ENCODE data around the gene ITGA3. TPM values are rescaled to one million over a fixed set of nuclear protein-coding genes. Genes with fewer than 3 reads are reported as not detected.
"Not testable (repeated sequence)": the region's sequence is repeated elsewhere in the genome, so short reads cannot be mapped to it uniquely, and the experiment has no call there.

The ITGA3 gene
- total RNA-seq, 2 donors from 2014 or later, result 13.7 to 13.9 TPM

DNA sequence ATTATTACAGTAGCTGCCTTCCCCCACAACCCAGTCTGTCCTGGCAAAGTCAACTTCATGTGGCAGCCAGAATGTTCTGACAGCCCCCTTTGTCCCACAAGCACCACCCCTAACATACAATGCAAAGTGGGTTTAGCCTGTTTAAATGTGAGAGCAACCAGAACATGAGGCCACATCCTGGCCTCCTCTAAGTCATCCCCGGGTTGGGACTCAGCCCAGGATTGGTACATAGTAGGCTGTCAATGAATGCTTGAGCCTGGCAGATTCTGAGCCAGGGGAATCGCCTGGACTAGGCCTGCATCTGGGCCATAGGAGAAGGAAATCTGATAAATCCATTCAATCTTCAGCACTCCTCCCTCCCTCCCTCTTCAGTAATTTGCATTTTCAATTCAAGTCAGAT is 4.3 kb upstream of the ITGA3 start:
- Mint-ChIP-seq H3K9me3 (no peaks in the 10 kb centered on the region), H3K4me3 (peak overlapping the region; percentile 79), H3K27me3 (peaks cover 3 to 5% of the 10 kb centered on the region in 2 donors), H3K27ac (peak overlapping the region; percentile 82 to 86), H3K36me3 (no peaks in the 10 kb centered on the region), H3K4me1 (ENCODE audit: low read depth in 2 of 2) (peaks cover 48 to 50% of the 10 kb centered on the region in 2 donors)
- DNase-seq (ENCODE audit: low spot score) (no peak), ATAC-seq (peak in 1 of 2 donors; percentile 43)

DNA sequence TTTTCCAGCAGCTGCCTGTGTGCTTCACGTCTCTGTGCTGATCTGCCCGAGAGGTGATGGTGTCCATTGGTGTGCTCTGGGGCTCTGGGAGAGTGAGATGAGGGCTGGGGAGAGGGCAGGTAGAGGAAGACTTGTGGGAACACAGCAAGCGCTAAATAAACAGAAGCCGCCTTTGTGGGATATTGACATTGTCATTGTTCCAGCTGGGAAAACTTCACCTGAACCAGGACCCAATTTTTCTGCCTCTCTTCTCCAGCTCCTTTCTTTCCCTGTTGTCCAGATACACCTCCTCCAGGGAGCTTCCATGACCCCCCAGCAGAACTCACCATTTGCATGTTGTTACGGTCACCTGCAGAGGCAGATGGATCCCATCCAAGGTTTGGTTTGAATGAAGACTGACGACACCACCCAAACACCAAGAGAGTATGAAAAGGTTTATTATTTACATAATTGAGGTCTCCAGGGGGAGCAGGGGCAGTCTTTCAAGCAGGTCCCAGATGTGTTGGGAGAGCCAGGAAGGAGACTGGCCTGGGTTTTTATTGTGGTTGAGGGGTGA is 3.6 kb upstream of the ITGA3 start:
- DNase-seq (ENCODE audit: low spot score) (no peak), ATAC-seq (no peak)
- Mint-ChIP-seq H3K36me3 (no peaks in the 10 kb centered on the region), H3K4me3 (no peak overlapping the region), H3K27ac (peak overlapping the region; percentile 82 to 86), H3K9me3 (no peaks in the 10 kb centered on the region), H3K27me3 (peaks cover 3 to 5% of the 10 kb centered on the region in 2 donors), H3K4me1 (ENCODE audit: low read depth in 2 of 2) (peaks cover 46 to 48% of the 10 kb centered on the region in 2 donors)

DNA sequence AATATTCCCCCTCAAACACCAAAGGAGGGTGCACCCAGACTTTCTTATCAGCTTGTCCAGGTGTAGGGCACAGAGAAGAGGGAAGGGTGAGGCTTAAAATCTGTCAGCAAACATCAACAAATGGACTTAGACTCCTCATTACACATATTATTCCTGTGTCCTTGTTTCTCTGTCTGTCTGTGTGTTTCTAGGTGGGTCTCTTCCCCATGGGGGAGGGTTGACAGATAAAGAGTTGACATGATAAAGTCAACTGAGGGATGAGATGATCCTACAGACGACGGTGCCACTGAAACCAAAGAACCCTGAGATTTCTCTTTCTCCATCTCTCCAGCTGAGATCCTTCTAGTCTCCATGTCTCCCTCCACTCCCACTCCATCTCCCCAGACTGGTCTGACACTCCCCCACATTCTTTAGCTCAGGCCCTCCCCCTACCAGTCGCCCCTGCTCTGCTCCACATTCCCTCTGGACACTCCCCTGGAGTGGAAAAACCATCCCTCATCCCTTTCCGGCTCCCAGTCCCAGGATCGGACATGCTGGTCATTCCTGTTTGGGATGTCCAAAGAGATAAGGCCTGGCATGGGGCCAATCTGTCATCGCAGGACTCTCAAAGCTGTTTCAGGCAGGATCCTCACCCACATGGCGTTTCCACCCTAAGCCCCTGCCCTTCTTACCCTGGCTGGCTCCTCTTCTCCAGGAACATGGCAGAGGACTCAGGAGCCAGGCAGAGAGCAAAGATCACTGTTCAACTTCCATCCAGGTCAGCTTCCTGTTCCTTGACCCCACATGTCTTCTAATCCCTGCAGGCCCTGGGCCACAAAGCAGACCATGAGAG is 2.9 kb upstream of the ITGA3 start:
- Mint-ChIP-seq H3K27ac (peak overlapping the region in 1 of 2 donors; percentile 59), H3K9me3 (no peaks in the 10 kb centered on the region), H3K4me1 (ENCODE audit: low read depth in 2 of 2) (peaks cover 44 to 46% of the 10 kb centered on the region in 2 donors), H3K4me3 (no peak overlapping the region), H3K36me3 (no peaks in the 10 kb centered on the region), H3K27me3 (peaks cover 7 to 12% of the 10 kb centered on the region in 2 donors)
- no peak for ATAC-seq
- DNase-seq (ENCODE audit: low spot score), result no peak

DNA sequence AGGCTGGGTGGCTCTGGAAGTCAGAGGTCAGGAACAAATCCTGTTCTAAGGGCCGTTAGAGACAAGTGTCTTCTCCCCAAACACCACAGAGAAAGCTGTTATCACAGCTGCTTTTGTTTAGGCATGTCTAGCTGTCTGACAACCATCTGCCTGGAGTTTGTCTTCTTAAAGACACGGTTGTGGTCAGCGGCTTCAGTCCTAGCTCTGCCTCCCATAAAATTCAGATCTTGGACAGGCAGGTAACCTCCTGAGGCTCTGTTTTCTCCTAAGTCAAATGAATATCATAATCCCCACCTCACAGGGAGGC is 2.3 kb upstream of the ITGA3 start:
- Mint-ChIP-seq H3K27ac (no peak overlapping the region), H3K27me3 (peaks cover 7 to 14% of the 10 kb centered on the region in 2 donors), H3K36me3 (no peaks in the 10 kb centered on the region), H3K4me3 (no peak overlapping the region), H3K9me3 (no peaks in the 10 kb centered on the region), H3K4me1 (ENCODE audit: low read depth in 2 of 2) (peaks cover 43 to 45% of the 10 kb centered on the region in 2 donors)
- no peak for ATAC-seq
- no peak for DNase-seq (ENCODE audit: low spot score)

DNA sequence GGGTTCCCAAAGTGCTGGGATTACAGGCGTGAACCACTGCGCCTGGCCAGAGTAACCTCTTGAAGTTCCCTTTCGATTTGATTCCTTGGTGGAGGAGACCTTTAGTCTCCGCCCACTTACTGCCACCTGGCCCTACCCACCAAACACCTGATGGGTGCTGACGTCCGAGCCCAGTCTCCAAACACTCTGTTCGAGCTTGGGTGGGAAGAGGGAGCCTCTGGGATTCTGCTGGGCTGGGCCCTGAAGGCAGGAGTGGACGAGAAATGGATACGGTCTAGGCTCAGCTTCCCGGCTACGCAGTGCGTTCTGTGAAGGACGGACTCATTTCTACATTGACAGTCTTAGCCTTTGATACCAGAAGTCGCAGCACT is 870 bp upstream of the ITGA3 start:
- peak overlapping the region; percentile 30 to 57 for H3K27ac Mint-ChIP-seq
- no peaks in the 10 kb centered on the region for H3K9me3 Mint-ChIP-seq
- H3K4me3 Mint-ChIP-seq, result peak overlapping the region; percentile 88
- H3K27me3 Mint-ChIP-seq, result peaks cover 11 to 14% of the 10 kb centered on the region in 2 donors
- H3K36me3 Mint-ChIP-seq, result no peaks in the 10 kb centered on the region
- DNase-seq (ENCODE audit: low spot score) (no peak), ATAC-seq (no peak)
- H3K4me1 Mint-ChIP-seq (ENCODE audit: low read depth in 2 of 2), result peaks cover 32 to 39% of the 10 kb centered on the region in 2 donors

DNA sequence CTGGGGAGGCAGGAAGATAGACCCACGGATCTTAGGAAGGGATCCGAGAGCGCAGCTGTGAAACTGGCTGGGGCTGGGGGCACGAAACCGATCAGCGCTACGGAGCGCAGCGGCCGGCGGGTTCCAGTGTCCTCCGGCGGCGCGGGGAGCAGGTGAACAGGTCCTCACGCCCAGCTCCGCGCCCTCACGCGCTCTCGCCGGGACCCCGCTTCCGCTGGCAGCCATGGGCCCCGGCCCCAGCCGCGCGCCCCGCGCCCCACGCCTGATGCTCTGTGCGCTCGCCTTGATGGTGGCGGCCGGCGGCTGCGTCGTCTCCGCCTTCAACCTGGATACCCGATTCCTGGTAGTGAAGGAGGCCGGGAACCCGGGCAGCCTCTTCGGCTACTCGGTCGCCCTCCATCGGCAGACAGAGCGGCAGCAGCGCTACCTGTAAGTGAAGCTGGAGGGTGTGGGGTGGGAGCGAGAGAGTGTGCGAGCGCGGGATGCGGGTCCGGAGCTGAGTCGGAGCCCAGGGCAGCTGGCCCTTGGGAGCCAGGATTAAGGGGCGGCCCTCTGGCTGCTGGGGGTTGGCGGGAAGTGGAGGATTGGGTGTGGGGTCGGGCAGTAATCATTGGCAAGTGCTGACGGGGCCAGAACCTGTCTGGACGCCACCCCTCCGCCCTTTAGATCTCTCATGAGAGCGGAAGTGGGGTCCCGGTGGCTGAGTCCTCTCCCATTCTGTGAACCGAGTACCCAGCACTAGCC is 479 bp downstream of the ITGA3 start:
- Mint-ChIP-seq H3K9me3 (no peaks in the 10 kb centered on the region), H3K27me3 (peaks cover 11 to 14% of the 10 kb centered on the region in 2 donors), H3K4me1 (ENCODE audit: low read depth in 2 of 2) (peaks cover 22 to 30% of the 10 kb centered on the region in 2 donors), H3K27ac (no peak overlapping the region), H3K36me3 (no peaks in the 10 kb centered on the region), H3K4me3 (peak overlapping the region; percentile 88)
- no peak for DNase-seq (ENCODE audit: low spot score)
- ATAC-seq, result peak; percentile 61 to 67

DNA sequence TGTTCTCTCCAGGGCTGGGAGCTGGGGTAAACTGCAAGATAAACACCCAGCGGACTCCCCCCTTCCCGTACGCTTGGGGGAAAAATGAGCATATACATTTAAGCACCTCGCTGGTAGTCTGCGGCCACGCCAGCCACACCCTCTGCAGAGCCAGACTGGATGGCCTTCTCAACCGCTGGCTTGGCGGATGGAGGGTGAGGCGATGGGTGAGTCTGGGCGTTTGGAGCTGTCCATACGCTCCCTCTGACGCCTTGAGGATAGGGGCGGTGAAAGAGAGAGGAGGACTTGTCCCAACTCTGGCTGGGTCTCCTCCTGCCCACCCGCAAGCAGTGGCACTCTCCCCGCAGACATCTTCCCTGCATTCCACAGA is 1.0 kb downstream of the ITGA3 start:
- DNase-seq (ENCODE audit: low spot score) (no peak), ATAC-seq (no peak)
- peak overlapping the region; percentile 88 for H3K4me3 Mint-ChIP-seq
- H3K9me3 Mint-ChIP-seq, result no peaks in the 10 kb centered on the region
- H3K36me3 Mint-ChIP-seq, result no peaks in the 10 kb centered on the region
- H3K27me3 Mint-ChIP-seq, result peaks cover 11 to 14% of the 10 kb centered on the region in 2 donors
- no peak overlapping the region for H3K27ac Mint-ChIP-seq
- H3K4me1 Mint-ChIP-seq (ENCODE audit: low read depth in 2 of 2), result peaks cover 16 to 24% of the 10 kb centered on the region in 2 donors

DNA sequence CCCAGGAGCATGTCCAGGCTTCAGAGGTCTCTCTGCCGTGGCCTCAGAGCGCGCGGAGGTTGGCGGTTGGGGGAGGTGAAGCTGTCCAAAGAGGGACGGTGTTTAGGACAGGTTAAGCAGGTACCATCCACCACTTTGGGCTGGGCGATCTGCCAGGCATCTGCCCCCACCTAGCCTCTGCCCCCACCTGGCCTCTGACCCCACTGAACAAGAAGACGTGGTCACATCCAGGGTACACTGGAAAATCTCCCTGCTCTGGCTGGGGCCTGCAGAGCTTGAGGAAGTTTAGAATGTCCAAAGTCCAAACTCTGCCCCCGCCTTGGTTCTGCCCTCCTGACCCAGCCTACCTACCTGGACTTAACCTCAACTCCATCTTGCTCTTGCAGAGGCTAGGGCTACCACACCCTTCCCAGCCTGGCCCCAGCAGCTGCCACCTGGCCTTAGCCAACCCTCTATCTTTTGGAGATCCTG is 1.6 kb downstream of the ITGA3 start:
- Mint-ChIP-seq H3K4me3 (peak overlapping the region; percentile 88), H3K4me1 (ENCODE audit: low read depth in 2 of 2) (peaks cover 11 to 20% of the 10 kb centered on the region in 2 donors), H3K27ac (peak overlapping the region in 1 of 2 donors; percentile 20)

DNA sequence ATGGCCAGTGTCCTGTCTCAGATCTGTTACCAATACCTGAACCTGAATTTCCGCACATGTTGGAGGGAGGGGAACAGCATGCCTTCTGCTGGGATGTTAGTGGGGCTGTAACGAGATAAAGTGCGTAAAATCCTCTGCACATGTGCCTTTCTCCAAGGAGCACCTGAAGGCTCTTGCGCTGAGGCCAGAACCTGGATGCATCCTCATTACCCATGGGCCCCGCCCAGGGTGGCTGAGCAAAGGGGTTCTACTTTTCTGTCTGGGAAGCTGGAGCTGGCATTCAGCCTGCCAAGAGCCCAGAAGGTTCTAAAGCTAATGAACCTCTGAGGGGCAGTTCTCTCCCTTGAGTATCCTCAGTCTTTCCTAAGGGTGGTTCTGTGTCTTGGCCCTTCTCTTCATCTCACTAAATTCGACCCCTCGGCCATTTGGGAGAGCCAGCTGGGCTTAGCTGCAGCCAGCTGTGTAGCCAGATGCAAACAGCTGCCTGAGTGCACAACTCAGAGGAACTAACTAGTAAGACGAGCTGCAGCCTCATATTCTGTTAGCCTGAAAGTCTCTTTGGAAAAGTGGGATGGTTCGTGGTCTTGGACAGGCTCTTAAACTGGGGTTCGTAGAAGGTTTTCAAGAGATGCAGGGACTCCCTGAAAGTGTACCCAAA is 2.5 kb downstream of the ITGA3 start:
- no peak overlapping the region for H3K4me3 Mint-ChIP-seq
- H3K27ac Mint-ChIP-seq, result no peak overlapping the region
- ATAC-seq (no peak), DNase-seq (ENCODE audit: low spot score) (no peak)
- H3K27me3 Mint-ChIP-seq, result peaks cover 11 to 14% of the 10 kb centered on the region in 2 donors
- H3K36me3 Mint-ChIP-seq, result no peaks in the 10 kb centered on the region
- no peaks in the 10 kb centered on the region for H3K9me3 Mint-ChIP-seq
- H3K4me1 Mint-ChIP-seq (ENCODE audit: low read depth in 2 of 2), result peaks cover 11 to 16% of the 10 kb centered on the region in 2 donors

More for the DNA sequence above, 1.6 kb downstream of the ITGA3 start:
- Mint-ChIP-seq H3K36me3 (no peaks in the 10 kb centered on the region), H3K9me3 (no peaks in the 10 kb centered on the region), H3K27me3 (peaks cover 11 to 14% of the 10 kb centered on the region in 2 donors)
- ATAC-seq (no peak), DNase-seq (ENCODE audit: low spot score) (no peak)

DNA sequence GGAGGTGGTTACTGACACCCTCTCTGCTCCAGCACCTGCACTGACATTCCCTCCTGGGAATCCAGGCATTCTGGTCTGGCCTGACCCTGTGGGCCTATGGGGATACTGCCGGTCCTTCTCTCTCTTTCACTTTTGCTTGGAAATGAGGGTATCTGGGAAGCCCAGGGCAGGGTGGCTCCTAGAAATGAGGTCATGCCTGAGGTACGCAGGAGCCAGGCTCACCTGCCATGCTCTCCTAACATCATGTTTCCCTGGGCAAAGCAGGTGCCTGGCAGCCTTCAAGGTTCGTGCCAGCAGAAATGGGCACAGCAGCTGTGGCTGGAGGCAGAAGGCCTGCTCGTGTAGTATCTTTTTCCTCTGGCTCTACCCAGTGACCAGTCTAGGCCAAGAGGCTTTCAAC is 3.3 kb downstream of the ITGA3 start:
- ATAC-seq, result no peak
- Mint-ChIP-seq H3K36me3 (no peaks in the 10 kb centered on the region), H3K27me3 (peaks cover 11 to 14% of the 10 kb centered on the region in 2 donors), H3K9me3 (no peaks in the 10 kb centered on the region), H3K4me3 (no peak overlapping the region), H3K27ac (no peak overlapping the region), H3K4me1 (ENCODE audit: low read depth in 2 of 2) (peaks cover 11 to 16% of the 10 kb centered on the region in 2 donors)
- no peak for DNase-seq (ENCODE audit: low spot score)

DNA sequence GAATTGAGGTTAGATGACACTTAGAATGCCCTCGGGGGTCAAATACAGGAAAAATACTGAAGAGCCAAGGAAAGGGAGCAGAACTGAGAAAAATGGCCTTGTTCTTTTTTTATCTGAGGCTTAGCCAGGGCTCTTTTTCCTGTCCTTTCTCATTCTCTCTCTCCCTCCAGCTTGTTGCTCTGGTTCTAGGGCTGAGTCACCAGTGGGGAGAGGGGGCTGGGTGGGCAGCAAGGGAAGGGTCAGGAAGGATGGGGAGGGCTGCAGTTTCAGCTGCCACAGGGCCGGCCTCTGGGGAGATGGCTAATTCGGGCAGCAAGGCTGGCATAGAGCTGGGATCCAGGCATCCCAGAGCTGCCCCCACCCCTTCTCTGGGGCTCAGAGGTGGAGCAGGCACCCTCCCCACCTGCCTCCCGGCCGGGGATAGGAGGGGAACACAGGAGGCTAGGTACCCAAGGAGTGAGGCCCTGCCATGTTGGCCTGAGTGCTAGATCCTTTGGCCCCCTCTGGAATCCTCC is 3.9 kb downstream of the ITGA3 start:
- H3K36me3 Mint-ChIP-seq, result no peaks in the 10 kb centered on the region

DNA sequence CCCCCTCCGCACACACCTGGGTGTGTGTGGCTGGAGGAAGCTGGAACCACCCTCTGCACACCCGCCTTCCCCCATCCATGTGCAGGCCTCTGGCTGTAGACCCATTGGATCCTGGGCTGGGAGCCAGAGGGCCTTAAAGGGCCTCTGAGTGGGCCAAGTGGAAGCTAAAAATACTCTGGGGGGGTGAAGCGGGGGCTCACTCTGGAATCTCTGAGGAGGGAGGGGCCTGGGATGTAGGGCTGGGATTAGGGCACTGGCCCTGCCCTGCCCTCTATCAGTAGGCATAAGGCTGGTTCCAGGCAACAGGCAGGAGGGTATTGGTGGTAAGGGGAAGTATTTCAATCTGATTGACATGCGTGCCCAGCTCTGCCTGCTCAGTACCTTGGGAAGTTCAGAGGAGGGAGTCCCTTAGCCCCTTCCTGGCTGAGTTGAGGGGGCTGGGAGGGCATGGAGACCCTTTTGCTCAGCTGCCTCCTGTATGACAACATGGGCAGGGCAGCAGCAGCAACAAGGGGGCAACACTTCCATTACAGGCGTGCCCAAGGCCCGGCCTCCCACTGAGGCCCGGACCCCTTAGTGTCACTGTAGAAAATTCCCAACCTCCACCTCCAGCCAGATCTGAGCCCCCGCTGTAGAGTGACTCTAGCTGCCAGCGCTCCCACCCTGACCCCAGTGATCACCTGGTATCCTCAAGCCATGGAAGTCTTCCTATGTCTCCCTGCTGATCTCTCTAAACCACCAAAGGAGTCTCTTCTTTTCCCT is 5.2 kb downstream of the ITGA3 start:
- Mint-ChIP-seq H3K27me3 (peaks cover 8 to 10% of the 10 kb centered on the region in 2 donors), H3K4me3 (no peak overlapping the region), H3K9me3 (no peaks in the 10 kb centered on the region), H3K27ac (no peak overlapping the region), H3K4me1 (ENCODE audit: low read depth in 2 of 2) (peaks cover 12 to 14% of the 10 kb centered on the region in 2 donors), H3K36me3 (no peaks in the 10 kb centered on the region)
- ATAC-seq (no peak), DNase-seq (ENCODE audit: low spot score) (no peak)

More for the DNA sequence above, 3.9 kb downstream of the ITGA3 start:
- peaks cover 12 to 16% of the 10 kb centered on the region in 2 donors for H3K4me1 Mint-ChIP-seq (ENCODE audit: low read depth in 2 of 2)
- H3K27me3 Mint-ChIP-seq, result peaks cover 11 to 14% of the 10 kb centered on the region in 2 donors
- DNase-seq (ENCODE audit: low spot score) (no peak), ATAC-seq (no peak)
- H3K4me3 Mint-ChIP-seq, result no peak overlapping the region
- no peak overlapping the region for H3K27ac Mint-ChIP-seq
- H3K9me3 Mint-ChIP-seq, result no peaks in the 10 kb centered on the region

DNA sequence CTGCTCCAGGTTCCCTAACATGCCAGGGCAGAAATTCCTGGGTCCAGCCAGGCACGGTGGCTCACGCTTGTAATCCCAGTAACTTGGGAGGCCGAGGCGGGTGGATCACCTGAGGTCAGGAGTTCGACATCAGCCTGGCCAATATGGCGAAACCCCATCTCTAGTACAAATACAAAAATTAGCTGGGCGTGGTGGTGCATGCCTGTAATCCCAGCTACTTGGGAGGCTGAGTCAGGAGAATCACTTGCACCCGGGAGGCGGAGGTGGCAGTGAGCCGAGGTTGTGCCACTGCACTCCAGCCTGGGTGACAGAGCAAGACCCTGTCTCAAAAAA is 5.8 kb downstream of the ITGA3 start:
- not testable (repeated sequence) for H3K36me3 Mint-ChIP-seq; DNase-seq (ENCODE audit: low spot score); H3K27ac Mint-ChIP-seq; ATAC-seq; H3K9me3 Mint-ChIP-seq; H3K4me3 Mint-ChIP-seq
- peaks cover 11 to 12% of the 10 kb centered on the region in 2 donors for H3K4me1 Mint-ChIP-seq (ENCODE audit: low read depth in 2 of 2)
- H3K27me3 Mint-ChIP-seq, result peaks cover 8 to 10% of the 10 kb centered on the region in 2 donors
